Measurements from ENCODE around the gene RNU2-63P.
A peak's percentile ranks its signal among the peaks of the same experiment; 100 is the strongest.

Gene RNU2-63P

DNA sequence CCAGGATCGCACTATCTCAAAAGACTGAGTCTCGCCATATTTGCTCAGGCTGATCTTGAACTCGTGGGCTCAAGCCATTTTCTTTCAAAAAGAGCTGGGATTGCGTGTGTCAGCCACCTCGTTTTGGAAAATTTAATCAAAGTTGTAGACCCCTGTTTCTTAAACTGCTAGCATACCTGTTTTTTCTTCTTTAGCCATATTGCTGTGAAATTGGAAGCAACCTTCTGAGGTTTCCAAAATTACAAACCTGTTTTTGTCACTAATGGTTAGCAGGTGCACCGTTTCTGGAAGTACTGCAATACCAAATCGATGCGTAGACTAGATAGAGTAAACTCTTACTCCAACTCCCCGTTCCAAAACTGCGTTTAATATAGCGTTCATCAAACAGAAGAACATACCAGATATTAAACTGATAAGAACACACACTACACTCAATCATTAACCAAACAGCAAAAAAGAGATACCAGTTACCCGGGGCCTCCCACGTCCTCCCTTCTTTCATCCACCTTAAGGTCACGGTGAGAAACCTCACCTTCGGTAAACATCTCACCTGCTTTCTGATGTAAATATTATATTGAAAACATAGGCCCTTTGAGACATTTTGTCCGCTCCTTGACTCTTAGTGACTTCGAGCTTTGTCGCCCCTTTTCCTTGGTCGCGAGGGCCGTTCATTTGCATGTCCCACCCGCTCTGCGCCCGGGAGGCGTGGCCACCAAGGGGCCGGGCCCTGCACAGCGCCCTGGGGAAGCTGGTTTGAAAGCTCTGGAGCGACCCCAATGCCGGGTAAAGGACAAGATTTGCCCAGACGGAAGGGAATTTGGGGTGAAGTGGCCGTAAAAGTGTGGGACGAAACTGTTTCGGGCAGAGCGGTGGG, at the start of gene RNU2-63P:
RNU2-63P (minus strand) TSS at position 462 of the 874 bp plus-strand sequence.
- peak; percentile 47; the same call in 1 of the 2 replicates for TF ChIP-seq GATA2 (IDR thresholded peaks at IDR 0.05; ENCODE audit: low read depth, low read length)
- 0 out of 2 replicates have a peak, but pooled peaks have one; percentile 16 for TF ChIP-seq GATA3 (IDR thresholded peaks at IDR 0.05; ENCODE audit: low read depth, low read length)

GRCh38 chr2:88061295-88061694, 44.9 kb upstream of the RNU2-63P start:
- TF ChIP-seq GATA3 (IDR thresholded peaks at IDR 0.05; ENCODE audit: low read depth, low read length), result no peak
- no peak for TF ChIP-seq GATA2 (IDR thresholded peaks at IDR 0.05; ENCODE audit: low read depth, low read length)

DNA sequence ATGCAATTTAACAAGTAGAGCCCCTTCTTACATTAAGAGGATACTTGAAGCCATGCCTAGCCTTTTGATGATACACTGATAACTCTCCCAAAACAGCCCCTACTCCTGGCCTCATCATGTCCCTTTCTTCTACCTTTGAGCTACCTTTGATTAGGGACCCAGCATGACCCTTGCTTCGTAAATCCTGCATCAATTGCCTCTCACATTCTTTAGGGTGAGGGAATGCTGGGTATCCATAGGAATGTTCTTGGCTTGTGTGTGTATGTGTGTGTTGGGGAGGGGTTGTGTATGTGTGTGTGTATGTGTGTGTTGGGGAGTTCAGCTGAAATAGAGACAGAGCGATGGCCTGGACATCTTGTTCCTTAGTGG, 44.5 kb upstream of the RNU2-63P start:
- TF ChIP-seq GATA2 (IDR thresholded peaks at IDR 0.05; ENCODE audit: low read depth, low read length) (no peak), GATA3 (IDR thresholded peaks at IDR 0.05; ENCODE audit: low read depth, low read length) (no peak)

- TF ChIP-seq GATA3 (IDR thresholded peaks at IDR 0.05; ENCODE audit: low read depth, low read length) (no peak), GATA2 (IDR thresholded peaks at IDR 0.05; ENCODE audit: low read depth, low read length) (no peak)
Observed at GRCh38 chr2:88059979-88060906, 43.9 kb upstream of the RNU2-63P start.

DNA sequence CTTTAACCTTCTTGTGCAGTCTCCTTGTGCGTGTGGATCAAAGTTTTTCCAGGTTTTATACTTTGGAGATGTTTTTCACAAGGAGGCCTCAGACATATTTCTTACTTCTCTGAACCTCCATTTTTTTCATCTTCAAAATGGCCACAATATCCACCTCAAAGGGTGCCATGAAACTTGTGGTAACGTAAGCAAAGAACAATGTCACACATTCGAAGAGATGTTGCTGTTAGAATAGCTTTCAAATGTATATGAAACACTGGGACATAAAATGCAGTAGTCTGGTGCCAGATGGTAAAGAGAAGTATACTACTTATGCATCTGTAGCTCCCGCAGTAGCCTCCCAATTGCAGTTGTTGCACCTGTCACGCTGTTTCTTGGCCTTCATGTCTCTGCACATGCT, 41.8 kb upstream of the RNU2-63P start:
- TF ChIP-seq GATA2 (IDR thresholded peaks at IDR 0.05; ENCODE audit: low read depth, low read length) (no peak), GATA3 (IDR thresholded peaks at IDR 0.05; ENCODE audit: low read depth, low read length) (no peak)

DNA sequence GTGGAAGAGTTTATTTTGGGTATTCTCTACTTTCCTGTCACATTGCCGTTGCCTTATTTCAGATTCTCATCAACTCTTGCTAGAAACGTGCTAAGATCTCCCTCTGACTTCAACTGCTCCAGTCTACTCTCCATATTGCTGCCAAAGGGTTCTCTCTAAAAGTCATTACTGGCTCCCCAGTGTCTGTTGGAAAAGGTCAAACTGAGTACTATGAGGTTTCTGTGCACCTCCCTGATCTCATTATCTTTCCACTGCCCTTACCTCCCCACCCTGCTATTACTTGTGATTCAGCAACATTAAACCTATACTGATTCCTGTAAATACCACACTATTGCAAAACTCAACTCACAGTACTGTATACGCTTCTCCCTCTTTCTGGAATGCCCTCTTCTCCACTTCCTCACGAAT, 41.1 kb upstream of the RNU2-63P start:
- no peak for TF ChIP-seq GATA2 (IDR thresholded peaks at IDR 0.05; ENCODE audit: low read depth, low read length)
- no peak for TF ChIP-seq GATA3 (IDR thresholded peaks at IDR 0.05; ENCODE audit: low read depth, low read length)

- no peak for TF ChIP-seq GATA3 (IDR thresholded peaks at IDR 0.05; ENCODE audit: low read depth, low read length)
- TF ChIP-seq GATA2 (IDR thresholded peaks at IDR 0.05; ENCODE audit: low read depth, low read length), result no peak
Observed at GRCh38 chr2:88055371-88056128, 39.2 kb upstream of the RNU2-63P start, which contains the start of gene KRCC1. Gene KRCC1 (minus strand): TSS chr2:88055783. CDS start chr2:88028563, 27,220 bp downstream.

DNA sequence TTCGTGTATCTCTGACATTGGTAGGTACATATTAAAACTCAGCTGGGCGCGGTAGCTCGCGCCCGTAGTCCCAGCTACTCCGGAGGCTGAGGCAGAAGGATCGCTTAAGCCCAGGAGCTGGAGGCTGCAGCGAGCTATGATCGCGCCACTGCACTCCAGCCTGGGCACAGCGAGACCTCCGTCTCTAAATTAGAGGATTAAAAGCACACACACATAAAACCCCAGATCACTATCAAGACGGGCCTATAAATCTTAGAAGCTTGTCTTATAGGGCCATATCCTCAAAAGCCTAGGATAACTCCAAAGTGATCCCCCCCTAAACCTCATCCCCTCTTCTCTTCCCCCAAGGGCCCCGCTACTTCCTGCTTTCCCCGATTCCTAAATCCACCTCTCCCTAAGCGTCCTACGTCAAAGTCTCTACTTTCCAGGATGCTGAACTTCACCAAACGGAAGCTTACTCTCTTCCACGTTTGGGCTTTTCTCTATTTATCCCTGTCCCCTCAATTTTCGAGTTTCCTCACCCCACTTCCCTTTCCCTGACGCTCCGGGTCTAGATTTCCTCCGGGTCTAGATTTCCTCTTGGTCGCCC, 38.5 kb upstream of the RNU2-63P start:
- TF ChIP-seq GATA2 (IDR thresholded peaks at IDR 0.05; ENCODE audit: low read depth, low read length), result no peak
- TF ChIP-seq GATA3 (IDR thresholded peaks at IDR 0.05; ENCODE audit: low read depth, low read length), result no peak

GRCh38 chr2:88053934-88054781, 37.8 kb upstream of the RNU2-63P start:
- no peak for TF ChIP-seq GATA3 (IDR thresholded peaks at IDR 0.05; ENCODE audit: low read depth, low read length)
- TF ChIP-seq GATA2 (IDR thresholded peaks at IDR 0.05; ENCODE audit: low read depth, low read length), result no peak

DNA sequence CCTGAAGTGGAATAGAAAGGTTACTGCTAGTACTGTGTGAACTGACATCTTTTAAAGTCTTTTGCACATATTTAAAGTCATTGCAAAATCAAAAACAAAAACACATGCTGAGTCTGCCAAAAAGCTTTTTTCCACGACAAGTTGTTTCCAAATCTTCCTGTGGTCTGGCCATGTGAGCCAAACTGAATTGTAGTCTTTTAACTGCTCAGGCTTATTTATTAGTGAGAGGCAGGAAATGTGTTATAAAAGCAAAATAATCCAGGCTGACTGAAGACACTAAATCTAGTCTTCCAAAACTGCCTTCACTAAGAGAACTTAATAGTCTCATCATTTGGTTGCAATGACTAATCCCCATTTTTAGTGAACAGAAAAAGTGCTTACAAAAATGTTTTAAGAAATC, 36.9 kb upstream of the RNU2-63P start:
- TF ChIP-seq GATA2 (IDR thresholded peaks at IDR 0.05; ENCODE audit: low read depth, low read length) (no peak), GATA3 (IDR thresholded peaks at IDR 0.05; ENCODE audit: low read depth, low read length) (no peak)

DNA sequence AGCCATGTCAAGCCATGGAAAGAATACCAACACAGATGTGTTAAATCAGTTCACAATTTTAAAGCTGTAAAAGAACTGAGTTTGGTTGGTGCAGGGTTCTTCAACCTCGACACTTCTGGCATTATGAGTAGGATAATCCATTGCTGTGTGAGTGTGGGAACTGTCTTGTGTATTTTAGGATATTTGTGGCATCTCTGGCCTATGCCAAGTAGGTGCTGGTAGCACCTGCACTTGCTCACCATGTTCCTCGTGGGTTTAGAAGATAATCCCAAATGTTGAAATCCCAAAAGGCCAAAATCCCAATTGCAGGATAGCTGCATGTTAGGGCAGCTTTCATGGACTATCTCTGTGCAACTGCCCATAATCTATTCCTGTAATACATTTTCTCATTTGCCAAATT, 35.4 kb upstream of the RNU2-63P start:
- TF ChIP-seq GATA2 (IDR thresholded peaks at IDR 0.05; ENCODE audit: low read depth, low read length) (no peak), GATA3 (IDR thresholded peaks at IDR 0.05; ENCODE audit: low read depth, low read length) (no peak)

- TF ChIP-seq GATA3 (IDR thresholded peaks at IDR 0.05; ENCODE audit: low read depth, low read length) (no peak), GATA2 (IDR thresholded peaks at IDR 0.05; ENCODE audit: low read depth, low read length) (no peak)
Observed at GRCh38 chr2:88049622-88050021, 33.3 kb upstream of the RNU2-63P start.

Measured in SH-SY5Y (cell line).